ENCODE data around the gene COG5.
A peak's percentile ranks its signal among the peaks of the same experiment; 100 is the strongest.

COG5 gene

DNA sequence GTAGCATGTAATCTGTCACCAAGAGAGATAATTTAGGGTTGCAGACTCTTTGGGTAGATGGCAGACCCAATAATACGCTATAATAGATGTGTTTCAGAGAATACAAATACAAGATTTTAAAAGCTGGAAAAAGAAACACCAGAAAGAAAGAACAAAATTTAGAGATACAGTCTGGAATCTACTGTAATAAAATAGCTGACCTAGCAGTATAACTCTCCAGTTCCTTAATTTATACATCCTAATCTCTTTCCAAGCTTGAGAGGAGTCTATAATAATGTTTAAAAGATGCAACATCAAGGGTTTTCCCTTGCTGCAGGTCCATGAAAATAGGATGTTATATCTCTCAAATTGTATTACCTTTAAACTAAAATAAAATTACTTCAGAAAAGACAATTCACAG lies 121.0 kb downstream of the COG5 start:
- WGBS, result no CpG with 5 or more reads among the region's 1 CpG
- H3K14ac ChIP-seq (ENCODE audit: low read length in 2 of 2), result no peak overlapping the region
- no peaks in the 10 kb centered on the region for H3K36me3 ChIP-seq (ENCODE audit: control insufficient read depth in 1 of 2, insufficient read depth in 2 of 2, low read depth in 1 of 2, low read length in 2 of 2)
- H3K27me3 ChIP-seq (ENCODE audit: control insufficient read depth in 1 of 2, insufficient read depth in 1 of 2, low read length in 2 of 2), result no peaks in the 10 kb centered on the region
- H3K4me2 ChIP-seq (ENCODE audit: low read length, poor library complexity, severe bottlenecking), result no peak overlapping the region
- no peak overlapping the region for H3K4ac ChIP-seq (ENCODE audit: low read depth in 1 of 2, low read length in 2 of 2)
- H2AFZ ChIP-seq (ENCODE audit: low read depth, low read length), result no peak overlapping the region
- no peak overlapping the region for H2BK15ac ChIP-seq (ENCODE audit: low read depth, poor library complexity, severe bottlenecking)
- no peaks in the 10 kb centered on the region for H3K4me1 ChIP-seq (ENCODE audit: control insufficient read depth, insufficient read depth, low read depth, low read length)
- DNase-seq, result no peak
- H4K91ac ChIP-seq (ENCODE audit: low read length), result no peak overlapping the region
- no peak overlapping the region for H3K4me3 ChIP-seq (ENCODE audit: insufficient read depth in 1 of 2, low read depth in 1 of 2, low read length in 2 of 2)
- peaks cover 15% of the 10 kb centered on the region for H3K79me1 ChIP-seq (replicated peaks; ENCODE audit: low read length, poor library complexity, severe bottlenecking)
- H4K8ac ChIP-seq (ENCODE audit: low read length), result no peak overlapping the region
- H2BK120ac ChIP-seq (ENCODE audit: low read depth, low read length), result no peak overlapping the region
- no peak overlapping the region for H3K27ac ChIP-seq (ENCODE audit: low read length, poor library complexity, severe bottlenecking)
- no peak overlapping the region for H2BK5ac ChIP-seq (ENCODE audit: low read depth, low read length, poor library complexity, severe bottlenecking)
- no peak overlapping the region for H3K9ac ChIP-seq (ENCODE audit: low read length)
- H2BK12ac ChIP-seq (ENCODE audit: low read length in 2 of 2), result no peak overlapping the region
- H2AK5ac ChIP-seq (ENCODE audit: low read length, severe bottlenecking), result no peak overlapping the region
- no peak overlapping the region for H3K18ac ChIP-seq (ENCODE audit: low read depth in 1 of 2, low read length in 2 of 2)
- no peaks in the 10 kb centered on the region for H3K9me3 ChIP-seq (ENCODE audit: control insufficient read depth, low read length)
- H3K23ac ChIP-seq (ENCODE audit: low read length in 2 of 2), result no peak overlapping the region

DNA sequence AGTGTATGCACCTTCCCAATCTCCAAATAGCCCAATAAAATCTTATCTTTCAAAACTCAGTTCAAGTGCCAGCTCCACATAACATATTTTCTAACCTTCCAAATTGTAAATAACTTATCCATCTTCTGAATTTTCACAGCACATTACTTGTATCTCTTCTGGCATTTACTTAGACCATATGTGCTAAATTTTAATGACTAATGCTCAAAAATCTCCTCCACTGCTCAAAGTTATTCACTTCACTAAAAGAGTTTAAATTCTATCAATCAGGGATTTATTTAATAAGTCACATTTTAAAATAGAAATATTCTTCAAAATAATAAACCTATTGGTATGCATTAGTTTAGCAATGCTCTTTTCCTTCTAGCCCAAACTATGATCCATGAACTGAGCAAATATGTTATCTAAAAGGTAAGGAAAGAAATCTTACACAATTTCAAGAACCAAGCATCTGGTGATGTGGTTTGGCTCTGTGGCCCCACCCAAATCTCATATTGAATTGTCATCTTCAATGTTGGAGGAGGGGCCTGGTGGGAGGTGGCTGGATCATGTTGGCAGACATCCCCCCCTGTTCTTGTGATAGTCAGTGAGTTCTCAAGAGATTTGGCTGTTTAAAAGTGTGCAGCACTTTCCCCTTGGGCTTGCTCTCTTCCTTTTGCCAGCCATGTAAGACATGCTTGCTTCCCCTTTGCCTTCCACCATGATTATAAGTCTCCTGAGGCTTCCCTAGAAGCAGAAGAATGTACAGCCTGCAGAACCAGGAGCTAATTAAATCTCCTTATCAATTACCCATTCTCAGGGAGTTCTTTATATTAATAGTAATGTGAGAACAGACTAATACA lies 121.9 kb downstream of the COG5 start:
- no peak overlapping the region for H3K4me3 ChIP-seq (ENCODE audit: insufficient read depth in 1 of 2, low read depth in 1 of 2, low read length in 2 of 2)
- H3K4ac ChIP-seq (ENCODE audit: low read depth in 1 of 2, low read length in 2 of 2), result no peak overlapping the region
- no peaks in the 10 kb centered on the region for H3K4me1 ChIP-seq (ENCODE audit: control insufficient read depth, insufficient read depth, low read depth, low read length)
- H3K9me3 ChIP-seq (ENCODE audit: control insufficient read depth, low read length), result no peaks in the 10 kb centered on the region
- no peak overlapping the region for H4K91ac ChIP-seq (ENCODE audit: low read length)
- no peak overlapping the region for H3K27ac ChIP-seq (ENCODE audit: low read length, poor library complexity, severe bottlenecking)
- no peak overlapping the region for H2BK12ac ChIP-seq (ENCODE audit: low read length in 2 of 2)
- no peaks in the 10 kb centered on the region for H3K27me3 ChIP-seq (ENCODE audit: control insufficient read depth in 1 of 2, insufficient read depth in 1 of 2, low read length in 2 of 2)
- no peak overlapping the region for H2BK15ac ChIP-seq (ENCODE audit: low read depth, poor library complexity, severe bottlenecking)
- H3K36me3 ChIP-seq (ENCODE audit: control insufficient read depth in 1 of 2, insufficient read depth in 2 of 2, low read depth in 1 of 2, low read length in 2 of 2), result no peaks in the 10 kb centered on the region
- no peak overlapping the region for H3K9ac ChIP-seq (ENCODE audit: low read length)
- no peak overlapping the region for H3K23ac ChIP-seq (ENCODE audit: low read length in 2 of 2)
- H2BK5ac ChIP-seq (ENCODE audit: low read depth, low read length, poor library complexity, severe bottlenecking), result no peak overlapping the region
- no peak overlapping the region for H3K14ac ChIP-seq (ENCODE audit: low read length in 2 of 2)
- H4K8ac ChIP-seq (ENCODE audit: low read length), result no peak overlapping the region
- H2BK120ac ChIP-seq (ENCODE audit: low read depth, low read length), result peak overlapping the region; percentile 15
- H2AK5ac ChIP-seq (ENCODE audit: low read length, severe bottlenecking), result no peak overlapping the region
- no peak overlapping the region for H3K4me2 ChIP-seq (ENCODE audit: low read length, poor library complexity, severe bottlenecking)
- DNase-seq, result no peak
- H3K79me1 ChIP-seq (replicated peaks; ENCODE audit: low read length, poor library complexity, severe bottlenecking), result peaks cover 13% of the 10 kb centered on the region
- H3K18ac ChIP-seq (ENCODE audit: low read depth in 1 of 2, low read length in 2 of 2), result no peak overlapping the region
- H2AFZ ChIP-seq (ENCODE audit: low read depth, low read length), result no peak overlapping the region

DNA sequence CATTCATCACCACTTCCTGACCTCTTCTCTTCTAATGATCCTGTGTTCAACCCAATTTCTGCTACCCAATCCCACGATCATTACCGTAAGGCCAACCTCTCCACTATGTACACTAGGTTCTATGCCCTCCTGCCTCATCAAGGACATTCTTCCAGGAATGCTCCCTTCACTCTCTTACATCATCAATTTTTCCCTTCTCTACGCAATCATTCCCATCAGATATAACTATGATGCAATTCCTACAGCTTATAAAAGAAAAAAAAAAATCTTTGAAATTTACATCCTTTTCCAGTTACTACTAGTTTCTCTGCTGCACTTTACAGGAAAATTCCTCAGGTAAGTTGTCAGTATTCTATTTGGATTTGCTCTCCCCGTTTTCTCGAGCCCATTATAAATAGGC lies 124.7 kb downstream of the COG5 start:
- Histone ChIP-seq H2AK5ac (ENCODE audit: low read length, severe bottlenecking) (no peak overlapping the region), H3K23ac (ENCODE audit: low read length in 2 of 2) (no peak overlapping the region), H4K91ac (ENCODE audit: low read length) (no peak overlapping the region), H3K9me3 (ENCODE audit: control insufficient read depth, low read length) (no peaks in the 10 kb centered on the region), H3K18ac (ENCODE audit: low read depth in 1 of 2, low read length in 2 of 2) (no peak overlapping the region), H2BK15ac (ENCODE audit: low read depth, poor library complexity, severe bottlenecking) (no peak overlapping the region), H3K4me1 (ENCODE audit: control insufficient read depth, insufficient read depth, low read depth, low read length) (no peaks in the 10 kb centered on the region), H3K79me1 (replicated peaks; ENCODE audit: low read length, poor library complexity, severe bottlenecking) (peaks cover 8% of the 10 kb centered on the region), H3K27me3 (ENCODE audit: control insufficient read depth in 1 of 2, insufficient read depth in 1 of 2, low read length in 2 of 2) (no peaks in the 10 kb centered on the region), H4K8ac (ENCODE audit: low read length) (no peak overlapping the region), H3K4me2 (ENCODE audit: low read length, poor library complexity, severe bottlenecking) (no peak overlapping the region), H3K36me3 (ENCODE audit: control insufficient read depth in 1 of 2, insufficient read depth in 2 of 2, low read depth in 1 of 2, low read length in 2 of 2) (no peaks in the 10 kb centered on the region), H3K4ac (ENCODE audit: low read depth in 1 of 2, low read length in 2 of 2) (no peak overlapping the region), H3K14ac (ENCODE audit: low read length in 2 of 2) (no peak overlapping the region), H3K27ac (ENCODE audit: low read length, poor library complexity, severe bottlenecking) (no peak overlapping the region), H2BK12ac (ENCODE audit: low read length in 2 of 2) (no peak overlapping the region), H3K9ac (ENCODE audit: low read length) (no peak overlapping the region), H3K4me3 (ENCODE audit: insufficient read depth in 1 of 2, low read depth in 1 of 2, low read length in 2 of 2) (no peak overlapping the region), H2AFZ (ENCODE audit: low read depth, low read length) (no peak overlapping the region), H2BK5ac (ENCODE audit: low read depth, low read length, poor library complexity, severe bottlenecking) (no peak overlapping the region), H2BK120ac (ENCODE audit: low read depth, low read length) (no peak overlapping the region)
- WGBS, result 95% methylated on average over 5 of the region's 5 CpGs
- DNase-seq, result no peak

DNA sequence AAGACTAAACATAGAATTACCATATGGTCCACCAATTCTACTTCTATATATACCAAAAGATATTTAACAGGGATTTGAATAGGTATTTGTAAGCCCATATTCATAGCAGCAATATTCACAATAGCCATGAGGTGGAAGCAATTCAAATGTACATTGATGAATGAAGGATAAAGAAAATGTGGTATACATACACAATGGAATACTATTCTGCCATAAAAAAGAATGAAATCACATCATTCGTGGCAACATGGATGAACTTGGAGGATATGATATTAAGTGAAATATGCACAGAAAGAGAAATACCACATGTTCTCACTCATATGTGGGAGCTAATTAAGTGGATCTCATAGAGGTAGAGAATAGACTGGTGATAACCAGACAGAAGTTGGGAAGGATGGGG lies 128.0 kb downstream of the COG5 start:
- 88% methylated on average over 1 of the region's 1 CpG for WGBS
- Histone ChIP-seq H3K27ac (ENCODE audit: low read length, poor library complexity, severe bottlenecking) (no peak overlapping the region), H4K91ac (ENCODE audit: low read length) (no peak overlapping the region), H2AFZ (ENCODE audit: low read depth, low read length) (no peak overlapping the region), H3K79me1 (replicated peaks; ENCODE audit: low read length, poor library complexity, severe bottlenecking) (peaks cover 8% of the 10 kb centered on the region), H2BK12ac (ENCODE audit: low read length in 2 of 2) (no peak overlapping the region), H3K27me3 (ENCODE audit: control insufficient read depth in 1 of 2, insufficient read depth in 1 of 2, low read length in 2 of 2) (no peaks in the 10 kb centered on the region), H3K4me3 (ENCODE audit: insufficient read depth in 1 of 2, low read depth in 1 of 2, low read length in 2 of 2) (no peak overlapping the region), H2BK15ac (ENCODE audit: low read depth, poor library complexity, severe bottlenecking) (no peak overlapping the region), H3K4me2 (ENCODE audit: low read length, poor library complexity, severe bottlenecking) (no peak overlapping the region), H2BK120ac (ENCODE audit: low read depth, low read length) (no peak overlapping the region), H3K9ac (ENCODE audit: low read length) (no peak overlapping the region), H2AK5ac (ENCODE audit: low read length, severe bottlenecking) (no peak overlapping the region), H3K23ac (ENCODE audit: low read length in 2 of 2) (no peak overlapping the region), H3K9me3 (ENCODE audit: control insufficient read depth, low read length) (peaks cover 4% of the 10 kb centered on the region), H2BK5ac (ENCODE audit: low read depth, low read length, poor library complexity, severe bottlenecking) (no peak overlapping the region), H3K4me1 (ENCODE audit: control insufficient read depth, insufficient read depth, low read depth, low read length) (no peaks in the 10 kb centered on the region), H3K4ac (ENCODE audit: low read depth in 1 of 2, low read length in 2 of 2) (no peak overlapping the region), H3K36me3 (ENCODE audit: control insufficient read depth in 1 of 2, insufficient read depth in 2 of 2, low read depth in 1 of 2, low read length in 2 of 2) (no peaks in the 10 kb centered on the region), H3K14ac (ENCODE audit: low read length in 2 of 2) (no peak overlapping the region), H3K18ac (ENCODE audit: low read depth in 1 of 2, low read length in 2 of 2) (no peak overlapping the region), H4K8ac (ENCODE audit: low read length) (no peak overlapping the region)
- DNase-seq, result no peak

Measured in mesenchymal stem cell (in vitro differentiated cells and primary cell).